Fibroblast of mammary gland (primary cell): Measurements from ENCODE around the gene CORO2A.
A peak's percentile ranks its signal among the peaks of the same experiment; 100 is the strongest.

Experiments used
- DNase-seq: peaks from one replicate; pipeline ENCODE4 v3.0.0-alpha.2; 2010; ENCODE audit warnings: low read depth
- H3K4me3 ChIP-seq: 2 replicates; pipeline ENCODE4 v1.5.1; 2011; ENCODE audit warnings: low read depth, mild to moderate bottlenecking, low read length, moderate library complexity; ENCODE audit not compliant: control insufficient read depth
- CTCF ChIP-seq: conservative IDR thresholded peaks from 2 replicates; pipeline ENCODE4 v1.5.1; 2011; ENCODE audit warnings: low read depth, low read length, inconsistent platforms; ENCODE audit not compliant: control insufficient read depth, insufficient read depth

The CORO2A gene

DNA sequence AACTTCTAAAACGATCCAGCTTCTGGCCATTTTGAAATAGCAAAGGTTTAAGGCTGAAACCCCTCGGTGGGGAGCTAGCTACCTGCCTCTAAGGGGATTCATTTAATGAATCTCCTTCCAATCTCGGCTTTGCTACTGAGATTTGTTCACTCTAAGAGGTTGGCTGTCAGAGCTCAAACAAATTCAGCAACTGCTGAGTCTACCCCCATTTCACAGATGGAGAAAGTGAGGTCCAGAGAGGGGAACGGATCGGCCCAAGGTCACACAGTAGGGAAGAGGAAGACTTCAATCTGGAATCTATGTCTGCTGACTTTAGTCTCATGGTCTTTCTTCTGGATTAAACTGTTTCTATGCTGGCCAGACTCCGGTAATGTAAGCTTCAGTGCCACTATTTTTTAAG lies 3.0 kb downstream of the CORO2A start:
- H3K4me3 ChIP-seq, result no peak overlapping the region
- TF ChIP-seq CTCF, result no peak
- no peak for DNase-seq

DNA sequence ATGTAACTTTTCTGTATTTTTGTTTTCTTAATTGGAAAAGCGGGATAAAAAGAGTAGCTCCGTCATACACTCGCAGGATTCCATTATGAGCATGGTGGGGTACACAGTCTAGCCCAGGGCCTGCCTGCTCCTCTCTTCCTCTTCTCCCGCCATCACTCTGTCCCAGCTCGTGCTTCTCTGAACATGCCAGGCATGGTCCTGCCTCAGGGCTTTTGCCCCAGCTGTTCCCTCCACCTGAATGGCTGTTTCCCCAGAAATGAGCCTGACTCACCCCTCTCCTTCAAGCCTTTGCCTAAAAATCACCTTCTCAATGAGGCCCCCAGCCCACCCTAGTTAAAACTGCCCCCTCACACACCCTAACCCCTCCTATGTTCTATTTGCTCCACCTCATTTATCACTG lies 4.5 kb downstream of the CORO2A start:
- no peak overlapping the region for H3K4me3 ChIP-seq
- TF ChIP-seq CTCF, result no peak
- DNase-seq, result no peak

- TF ChIP-seq CTCF, result no peak
- H3K4me3 ChIP-seq, result no peak overlapping the region
- no peak for DNase-seq
Measured at GRCh38 chr9:98186236-98186635, 6.2 kb downstream of the CORO2A start.

DNA sequence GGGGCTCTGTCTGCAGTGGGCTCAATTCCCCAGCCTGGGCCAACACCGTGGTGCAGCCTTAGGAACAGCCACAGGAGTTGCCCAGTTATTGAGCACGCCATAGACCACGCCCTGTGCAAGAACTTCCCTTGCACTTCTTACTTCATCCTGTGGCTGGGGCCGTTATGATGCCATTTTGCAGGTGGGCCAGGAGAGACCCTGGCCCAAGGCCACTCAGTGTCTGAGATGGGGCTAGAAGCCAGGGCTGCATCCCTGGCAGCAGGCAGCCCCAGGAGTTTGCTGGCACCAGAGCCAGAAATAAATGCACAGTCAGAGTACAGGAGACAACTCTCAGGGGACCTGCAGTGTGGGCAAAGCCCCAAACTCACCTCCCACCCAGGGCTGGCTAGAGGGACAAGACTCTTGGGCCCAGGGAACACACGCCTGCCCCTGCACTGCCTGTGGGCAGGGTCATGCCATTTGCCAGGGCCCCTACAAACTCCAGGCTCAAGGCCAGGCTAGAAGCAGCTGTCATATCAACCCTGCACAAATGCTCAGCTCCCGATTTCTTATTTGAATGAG lies 6.7 kb downstream of the CORO2A start:
- TF ChIP-seq CTCF, result no peak
- DNase-seq, result peak; percentile 24

GRCh38 chr9:98185021-98185567 lies 7.3 kb downstream of the CORO2A start:
- TF ChIP-seq CTCF, result no peak
- DNase-seq, result peak; percentile 27
- no peak overlapping the region for H3K4me3 ChIP-seq

More for the DNA sequence above, 6.7 kb downstream of the CORO2A start:
- no peak overlapping the region for H3K4me3 ChIP-seq

DNA sequence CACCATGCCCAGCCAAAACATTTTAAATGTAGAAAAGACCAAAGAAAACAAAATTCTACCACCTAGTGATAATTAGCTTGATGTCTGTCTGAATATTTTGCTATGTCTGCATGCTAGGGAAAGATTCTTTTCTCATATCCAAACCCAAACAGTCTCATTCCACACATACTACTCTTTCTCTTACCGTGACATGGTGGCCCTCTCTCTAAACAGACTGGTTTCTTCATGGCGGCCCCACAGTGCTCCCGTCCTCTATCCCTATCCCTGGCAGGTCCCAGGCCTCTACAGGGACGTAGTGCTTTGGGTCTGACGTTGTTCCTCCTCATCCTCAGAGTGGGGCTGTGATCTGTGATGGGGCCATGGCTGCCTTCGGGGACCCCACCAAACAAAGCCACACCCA lies 8.1 kb downstream of the CORO2A start:
- no peak overlapping the region for H3K4me3 ChIP-seq
- no peak for TF ChIP-seq CTCF
- DNase-seq, result no peak

GRCh38 chr9:98182889-98183599 lies 9.4 kb downstream of the CORO2A start:
- no peak for DNase-seq
- TF ChIP-seq CTCF, result no peak

More at GRCh38 chr9:98182889-98183599, 9.4 kb downstream of the CORO2A start:
- no peak overlapping the region for H3K4me3 ChIP-seq
